CD4-positive, alpha-beta T cell treated with Interleukin-4 for 4 hours (primary cell): ENCODE measurements around the gene DEPP1.
A peak's percentile ranks its signal among the peaks of the same experiment; 100 is the strongest.
"Not testable (repeated sequence)": the region's sequence is repeated elsewhere in the genome, so short reads cannot be mapped to it uniquely, and the experiment has no call there.

ENCODE experiments used
- DNase-seq: peaks from one replicate; pipeline ENCODE4 v3.0.0-alpha.2; 2020

Gene DEPP1, protein sequence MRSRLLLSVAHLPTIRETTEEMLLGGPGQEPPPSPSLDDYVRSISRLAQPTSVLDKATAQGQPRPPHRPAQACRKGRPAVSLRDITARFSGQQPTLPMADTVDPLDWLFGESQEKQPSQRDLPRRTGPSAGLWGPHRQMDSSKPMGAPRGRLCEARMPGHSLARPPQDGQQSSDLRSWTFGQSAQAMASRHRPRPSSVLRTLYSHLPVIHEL

DNA sequence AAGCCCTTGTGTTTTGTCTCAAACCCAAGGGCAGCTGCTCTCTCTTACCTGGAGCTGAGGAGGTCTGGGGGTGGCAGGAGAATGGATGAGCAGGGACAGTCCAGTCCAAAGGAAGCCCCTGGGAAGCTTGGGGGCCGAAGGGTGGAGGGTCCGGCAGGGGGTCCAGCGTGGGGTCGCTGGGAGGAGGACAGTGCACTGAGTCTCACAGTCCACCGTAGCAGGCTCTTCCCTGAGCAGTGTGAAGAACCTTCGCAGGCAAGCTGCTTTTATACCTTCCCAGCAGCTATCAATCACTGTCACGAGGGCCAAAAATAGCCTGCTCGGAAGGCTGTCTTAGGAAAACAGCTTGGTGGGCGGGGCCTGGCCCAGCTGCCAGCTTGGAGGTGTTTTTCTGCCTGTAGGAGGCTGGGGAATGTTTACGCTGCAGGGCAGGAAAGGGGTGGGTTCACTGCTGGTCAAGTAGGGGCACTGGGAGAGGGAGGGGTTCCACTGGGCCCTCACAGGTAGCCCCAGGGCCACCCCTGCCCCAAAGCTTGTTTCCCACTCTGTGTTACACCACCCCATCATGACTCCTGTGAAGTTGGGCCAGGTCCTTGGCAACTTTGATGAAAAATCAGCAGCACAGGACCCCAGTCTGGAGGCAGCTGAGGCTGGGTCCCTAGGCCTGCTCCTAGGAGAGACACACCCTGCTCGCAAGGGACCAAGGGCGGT lies at the start of gene DEPP1:
Gene DEPP1 (minus strand): TSS at position 240 of the 711 bp plus-strand sequence. CDS start 779 bp downstream, outside the sequence.
- DNase-seq = no peak

DNA sequence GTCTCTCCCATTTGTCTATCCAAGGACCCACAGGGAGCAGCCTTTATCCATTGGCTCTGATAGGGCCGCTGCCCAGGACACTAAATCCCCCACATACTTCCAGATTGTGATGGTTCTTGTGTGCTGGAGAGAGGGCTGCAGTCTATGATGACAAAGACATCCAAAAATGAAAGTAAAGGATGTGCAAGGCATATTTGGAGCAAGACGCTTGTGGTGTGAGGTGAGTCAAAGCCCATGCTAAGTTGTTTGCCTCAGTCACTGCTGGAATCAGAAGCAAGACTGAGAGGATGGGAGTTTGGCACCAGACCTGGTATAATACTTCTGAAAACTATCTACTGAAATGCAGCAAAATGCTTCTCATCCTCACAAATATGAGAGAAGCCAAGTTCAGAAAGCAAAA lies 44.8 kb upstream of the DEPP1 start:
- DNase-seq = no peak

DNA sequence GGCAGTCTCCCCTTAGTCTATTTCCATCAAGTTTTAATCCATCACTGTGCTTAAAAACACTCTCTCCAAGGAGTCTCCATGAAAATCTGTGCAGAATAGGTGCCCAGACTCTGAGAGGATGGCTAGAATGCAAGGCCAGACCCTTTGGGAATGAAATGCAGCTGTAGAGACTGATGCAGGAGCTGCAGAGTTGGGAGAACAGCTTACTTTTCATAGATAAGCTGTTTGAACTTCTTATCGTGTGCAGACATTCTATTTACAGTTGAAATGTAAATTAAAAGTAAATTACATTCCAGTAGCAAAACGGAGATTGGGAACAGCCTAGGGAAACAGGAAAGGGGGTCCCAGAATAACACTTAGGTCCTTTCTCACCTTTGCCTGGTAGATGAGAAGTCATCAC lies 37.0 kb upstream of the DEPP1 start:
- no peak for DNase-seq

DNA sequence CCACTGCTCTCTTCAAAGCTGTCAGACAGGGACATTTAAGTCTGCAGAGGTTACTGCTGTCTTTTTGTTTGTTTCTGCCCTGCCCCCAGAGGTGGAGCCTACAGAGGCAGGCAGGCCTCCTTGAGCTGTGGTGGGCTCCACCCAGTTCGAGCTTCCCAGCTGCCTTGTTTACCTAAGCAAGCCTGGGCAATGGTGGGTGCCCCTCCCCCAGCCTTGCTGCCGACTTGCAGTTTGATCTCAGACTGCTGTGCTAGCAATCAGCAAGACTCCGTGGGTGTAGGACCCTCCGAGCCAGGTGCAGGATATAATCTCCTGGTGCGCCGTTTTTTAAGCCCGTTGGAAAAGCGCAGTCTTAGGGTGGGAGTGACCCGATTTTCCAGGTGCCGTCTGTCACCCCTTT lies 35.9 kb upstream of the DEPP1 start:
- not testable (repeated sequence) for DNase-seq

DNA sequence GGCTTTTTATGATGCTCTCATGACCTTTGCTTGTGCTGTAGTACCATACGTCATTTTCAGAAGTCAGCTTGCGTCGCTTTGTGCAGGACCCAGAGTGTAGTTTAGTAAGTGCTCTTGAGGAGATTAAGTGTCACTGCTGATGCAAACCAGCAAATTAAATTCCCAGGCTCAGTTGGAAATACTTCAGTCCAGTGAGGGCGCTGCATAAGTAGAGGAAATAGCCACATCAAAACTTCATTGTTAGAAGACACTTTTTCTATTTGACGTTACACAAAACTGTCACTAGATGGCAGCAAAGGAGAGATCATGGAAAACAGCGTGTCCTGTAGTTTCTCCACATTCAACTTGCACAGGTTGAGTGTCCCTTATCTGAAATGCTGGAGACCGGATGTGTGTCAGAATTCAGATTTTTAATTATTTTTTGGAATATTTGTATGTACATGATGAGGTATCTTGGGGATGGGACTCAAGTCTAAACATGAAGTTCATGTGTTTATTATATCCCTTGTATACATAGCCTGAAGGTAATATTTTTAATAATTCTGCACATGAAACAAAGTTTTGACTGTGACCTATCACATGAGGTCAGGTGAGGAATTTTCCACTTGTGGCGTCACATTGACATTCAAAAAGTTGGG lies 30.0 kb upstream of the DEPP1 start:
- peak; percentile 74 for DNase-seq

DNA sequence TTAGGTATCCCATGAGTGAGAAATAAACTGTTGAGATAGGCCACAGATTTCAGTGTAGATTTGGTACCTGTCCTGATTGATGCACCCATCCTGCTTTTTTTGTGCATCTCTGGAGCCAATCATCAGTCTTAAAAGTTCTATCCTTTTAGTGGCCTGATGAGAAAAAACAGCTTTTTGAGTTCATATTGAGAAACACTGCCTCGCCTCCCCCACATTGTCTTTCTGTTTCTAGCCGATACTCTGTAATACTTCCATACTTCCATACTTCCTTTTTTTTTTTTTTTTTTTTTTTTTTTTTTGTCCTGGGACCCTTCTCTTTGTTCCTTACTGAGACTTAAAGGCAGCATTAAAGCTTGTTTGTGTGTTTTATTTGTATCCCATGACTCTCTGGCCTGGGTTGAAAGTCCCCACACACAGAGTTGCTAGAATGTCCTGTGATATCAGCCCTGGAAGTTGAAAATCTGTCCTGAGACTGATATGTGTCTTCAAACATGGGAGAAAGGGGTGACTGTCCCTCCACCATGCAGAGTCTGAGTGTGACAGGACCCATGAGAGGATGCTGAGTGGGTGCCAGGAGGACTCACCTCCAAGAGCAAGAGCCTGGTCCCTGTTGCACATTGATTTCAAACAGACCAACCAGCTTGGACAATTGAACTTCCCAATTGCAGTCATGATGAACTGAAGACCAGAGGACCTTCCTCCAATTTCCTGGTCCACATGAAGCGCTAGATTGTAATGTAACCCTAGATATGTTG lies 27.8 kb upstream of the DEPP1 start:
- DNase-seq = no peak

DNA sequence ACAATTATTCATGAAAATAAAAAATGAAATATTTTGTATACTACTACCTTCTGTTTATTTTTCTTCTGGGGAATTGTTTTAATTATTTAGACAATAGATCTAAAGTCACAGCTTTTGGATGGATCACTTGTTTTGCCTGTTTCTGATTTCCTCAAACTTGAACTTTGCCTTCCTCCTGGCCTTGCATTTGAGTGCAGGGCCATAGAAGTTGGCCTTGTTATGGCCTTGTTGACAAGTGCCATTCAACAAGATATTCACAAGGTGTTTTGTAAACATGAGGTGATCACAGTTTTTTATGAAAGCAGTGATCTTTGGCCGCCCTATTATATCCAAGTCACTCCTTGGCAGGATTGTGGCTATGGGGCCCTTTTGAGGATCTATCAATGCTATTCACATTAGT lies 26.7 kb upstream of the DEPP1 start:
- DNase-seq = no peak

DNA sequence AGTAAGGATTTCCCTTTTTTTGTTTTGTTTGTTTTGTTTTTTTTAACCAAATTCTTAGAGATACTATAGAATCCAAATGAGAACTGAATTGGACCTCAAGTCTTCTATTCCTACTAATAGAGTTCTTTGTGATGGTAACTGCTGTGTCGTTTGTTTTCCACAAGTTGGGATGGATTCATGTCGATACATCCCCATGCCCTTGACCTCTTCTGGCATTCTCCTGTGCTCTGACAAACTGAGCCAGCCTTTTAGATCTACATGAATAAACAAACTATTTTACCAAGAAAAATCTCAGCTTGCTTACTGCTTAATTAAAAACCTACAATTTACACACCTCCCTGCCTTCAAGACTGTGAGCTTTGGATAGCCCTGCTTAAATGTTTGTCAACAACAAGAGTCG lies 26.1 kb upstream of the DEPP1 start:
- DNase-seq = no peak

DNA sequence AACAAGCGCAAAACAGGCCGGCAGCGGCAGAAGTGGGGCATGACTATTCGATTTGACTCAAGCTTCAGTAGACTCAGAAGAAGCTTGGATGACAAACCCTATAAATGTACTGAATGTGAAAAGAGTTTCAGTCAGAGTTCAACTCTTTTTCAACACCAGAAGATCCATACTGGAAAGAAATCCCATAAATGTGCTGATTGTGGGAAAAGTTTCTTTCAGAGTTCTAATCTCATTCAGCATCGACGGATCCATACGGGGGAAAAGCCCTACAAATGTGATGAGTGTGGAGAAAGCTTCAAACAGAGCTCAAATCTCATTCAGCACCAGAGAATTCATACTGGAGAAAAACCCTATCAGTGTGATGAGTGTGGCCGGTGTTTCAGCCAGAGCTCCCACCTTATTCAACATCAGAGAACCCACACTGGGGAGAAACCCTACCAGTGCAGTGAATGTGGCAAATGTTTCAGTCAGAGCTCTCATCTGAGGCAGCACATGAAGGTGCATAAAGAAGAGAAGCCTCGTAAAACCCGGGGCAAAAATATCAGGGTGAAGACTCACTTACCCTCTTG lies 24.9 kb upstream of the DEPP1 start:
- DNase-seq = no peak

DNA sequence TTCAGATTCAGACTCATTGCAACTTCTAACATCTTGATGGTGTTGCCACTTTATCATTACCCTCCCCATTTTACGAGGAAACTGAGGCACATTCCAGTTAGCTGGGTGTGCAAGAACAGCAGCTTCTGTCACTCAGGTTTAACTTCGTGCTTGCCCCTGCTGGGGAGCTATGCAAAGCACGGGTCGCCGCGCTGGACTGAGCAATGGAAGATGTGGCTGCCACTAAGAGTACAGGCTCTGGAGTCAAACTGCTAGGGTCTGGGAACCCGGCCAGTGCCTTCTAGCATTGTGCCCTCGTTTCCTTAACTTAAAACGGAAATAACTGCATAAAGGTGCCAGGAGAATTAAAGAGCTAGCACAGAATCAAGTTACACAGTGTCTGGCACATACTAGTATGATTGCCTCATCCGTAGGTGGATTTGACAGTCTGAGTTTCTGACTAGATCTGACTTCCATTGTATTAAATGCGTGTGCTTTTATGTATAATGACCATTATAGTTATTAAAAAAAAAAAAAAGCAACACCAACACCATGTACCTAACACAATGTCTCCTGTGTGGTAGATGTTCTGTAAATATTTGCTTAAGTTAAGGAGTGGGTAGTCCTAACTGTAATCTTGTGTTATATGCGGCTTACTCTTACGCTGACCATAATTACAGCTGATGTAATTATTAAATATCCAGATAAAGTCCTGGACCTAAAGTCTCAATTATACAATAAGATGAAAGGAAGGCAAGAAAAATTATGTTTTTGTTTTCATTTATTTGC lies 23.0 kb upstream of the DEPP1 start:
- DNase-seq = peak; percentile 43

DNA sequence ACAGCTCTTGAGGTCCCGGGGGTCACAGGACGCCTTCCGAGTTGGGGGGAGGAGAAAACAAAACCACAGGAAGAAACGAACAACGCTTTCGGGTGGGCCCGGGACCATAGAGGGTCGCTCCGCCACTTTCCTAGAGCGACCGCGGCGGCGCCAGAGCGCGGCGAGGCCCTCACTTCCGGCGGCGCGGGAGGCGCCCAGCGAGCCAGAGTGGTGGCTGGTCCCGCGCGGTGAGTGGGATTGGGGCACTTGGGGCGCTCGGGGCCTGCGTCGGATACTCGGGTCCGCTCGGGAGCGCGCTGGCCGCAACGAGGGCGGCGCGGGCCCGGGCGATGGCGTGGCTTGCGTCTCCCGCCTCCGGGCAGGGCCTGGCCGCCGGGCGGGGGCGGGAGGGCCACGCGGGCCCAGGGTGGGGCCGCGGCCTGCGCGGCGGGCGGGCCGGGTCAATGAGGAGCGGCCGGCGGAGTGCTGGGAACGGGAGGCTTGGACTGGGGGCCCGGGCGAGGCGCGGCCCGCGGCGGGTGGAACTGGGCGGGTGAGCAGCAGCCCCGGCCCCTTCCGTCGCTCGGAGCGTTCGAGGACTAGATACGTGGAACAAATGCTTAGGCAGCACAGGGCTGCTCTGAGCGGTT lies 22.3 kb upstream of the DEPP1 start, which contains the start of gene ZNF22:
Gene ZNF22 (plus strand): TSS at position 172 of the 629 bp plus-strand sequence. CDS start 2,446 bp downstream, outside the sequence.
- peak; percentile 72 for DNase-seq

DNA sequence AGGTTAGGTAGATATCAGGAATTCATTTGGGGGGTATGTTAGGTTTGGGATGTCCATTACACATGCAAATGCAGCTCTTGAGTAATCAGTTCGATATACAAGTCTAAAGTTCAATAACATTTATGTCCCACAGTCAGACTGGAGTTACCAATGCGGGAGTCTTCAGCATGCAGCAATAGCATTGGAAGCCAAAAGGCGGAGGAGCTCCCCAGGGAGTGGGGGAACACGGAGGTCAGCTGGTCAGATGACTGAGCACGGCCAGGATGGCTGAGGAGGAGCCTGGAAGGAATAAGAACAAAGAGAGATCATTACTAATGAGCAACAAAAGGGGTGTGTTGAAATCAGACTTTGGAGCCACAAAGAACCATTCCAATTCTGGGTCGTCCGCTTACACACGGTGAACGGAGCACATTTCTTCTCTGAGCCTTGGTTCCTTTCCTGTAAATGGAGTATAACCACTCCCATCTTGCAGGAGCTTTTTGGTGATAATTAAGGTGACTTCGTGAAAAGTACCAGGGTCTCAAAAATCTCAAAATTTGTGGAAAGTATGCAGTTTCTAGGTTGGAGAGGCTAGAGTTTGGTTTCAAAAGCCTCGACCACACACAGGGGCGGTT lies 21.6 kb upstream of the DEPP1 start:
- no peak for DNase-seq

DNA sequence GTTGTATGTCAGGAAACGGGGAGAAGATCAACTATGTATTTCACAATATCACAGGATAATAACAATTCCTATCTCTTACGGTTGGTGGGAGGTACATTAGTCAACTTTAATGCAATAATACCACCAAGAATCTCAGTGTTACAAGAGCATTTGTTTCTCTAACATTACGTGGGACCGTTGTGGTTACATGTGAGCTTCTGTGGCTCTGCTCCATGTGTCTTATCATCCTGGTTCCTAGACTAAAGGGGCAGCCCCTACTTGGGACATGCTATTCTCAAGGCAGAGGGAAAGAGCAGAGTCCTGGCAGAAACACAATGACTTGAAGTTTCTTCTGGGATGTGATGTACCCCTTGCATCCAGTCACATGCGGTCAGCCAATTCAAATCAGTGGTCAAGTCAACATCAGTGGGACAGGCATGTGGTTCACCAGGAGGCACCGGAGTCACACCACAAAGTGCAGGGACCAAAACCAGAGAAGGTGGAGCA lies 19.6 kb upstream of the DEPP1 start:
- no peak for DNase-seq

DNA sequence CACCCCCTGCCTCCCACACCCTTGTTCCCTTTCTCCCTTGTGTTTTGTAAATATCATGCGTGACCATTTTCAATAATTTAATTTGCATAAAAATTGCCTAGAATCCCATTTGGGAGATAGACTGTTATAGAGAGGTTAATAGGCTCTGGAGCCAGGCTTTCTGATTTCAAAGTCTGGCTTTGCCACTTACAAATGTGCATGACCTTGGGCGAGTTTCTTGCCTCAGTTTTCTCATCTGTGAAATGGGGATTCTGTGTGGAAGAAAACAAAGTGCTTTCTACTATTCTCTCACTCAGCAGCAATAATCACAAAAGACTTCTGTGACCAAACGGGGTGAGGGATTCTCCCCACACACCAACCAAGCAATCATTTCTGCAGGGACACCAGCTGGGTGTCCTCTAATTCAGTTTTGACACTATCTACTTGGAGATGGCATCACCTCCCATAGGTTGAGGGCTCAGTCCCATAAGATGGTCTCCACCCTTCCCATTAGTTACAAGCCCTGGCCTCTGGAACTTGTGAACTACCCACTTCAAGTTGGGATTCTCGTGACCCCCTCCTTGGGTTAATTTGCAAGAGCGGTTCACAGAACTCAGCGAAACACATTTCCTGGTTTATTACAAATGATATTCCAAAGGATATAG lies 18.6 kb upstream of the DEPP1 start:
- no peak for DNase-seq

DNA sequence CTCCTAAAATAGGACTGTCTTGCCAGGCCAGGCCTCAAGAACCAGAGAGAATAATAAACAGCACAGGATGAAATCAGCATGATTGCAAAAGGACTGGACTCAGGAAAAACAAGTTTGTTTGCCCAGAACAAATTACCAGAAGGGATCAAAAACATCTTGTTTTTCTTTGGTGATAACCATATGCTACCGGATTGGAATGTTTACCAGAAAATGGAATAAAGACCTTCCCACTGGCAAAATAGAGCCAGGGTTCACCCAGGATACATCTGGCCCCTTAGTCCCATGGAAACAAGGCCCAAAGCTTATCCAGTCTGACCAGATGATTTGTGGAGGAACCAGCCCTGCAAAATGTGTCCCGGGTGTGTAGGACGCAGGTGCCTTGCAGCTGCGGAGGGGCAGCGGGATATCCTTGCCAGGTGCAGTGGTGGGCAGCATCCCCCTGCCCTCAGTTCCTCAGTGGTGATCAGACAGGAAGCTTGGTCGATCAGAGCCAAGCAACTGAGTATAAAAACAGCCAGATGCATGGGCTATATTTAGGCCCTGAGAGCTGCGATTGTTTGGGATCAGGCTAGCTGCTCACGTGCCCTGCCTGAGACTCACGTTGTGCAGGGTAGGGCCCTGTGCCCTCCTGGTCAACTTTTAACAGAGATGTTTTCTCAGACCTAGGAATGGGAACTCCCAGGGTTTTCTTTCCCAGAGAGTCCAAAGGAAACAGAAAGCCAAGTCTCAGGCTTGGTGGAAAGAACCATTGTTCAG lies 17.5 kb upstream of the DEPP1 start:
- no peak for DNase-seq

DNA sequence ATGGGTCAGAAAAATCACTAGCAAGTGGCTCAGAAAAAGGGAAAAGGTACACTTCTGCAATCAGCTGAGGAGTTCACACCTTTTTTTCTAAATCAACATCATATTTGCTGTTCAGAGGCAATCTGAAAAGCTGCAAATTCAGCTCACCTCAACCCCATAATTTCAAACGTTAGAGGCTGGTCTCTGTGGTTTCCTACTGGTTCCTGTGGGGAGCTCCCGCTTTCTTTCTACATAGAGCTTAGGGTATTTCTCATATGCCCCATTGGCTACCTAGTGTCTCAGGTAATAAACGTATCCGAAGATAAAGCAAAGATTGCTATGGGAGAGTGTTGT lies 16.9 kb upstream of the DEPP1 start:
- no peak for DNase-seq

DNA sequence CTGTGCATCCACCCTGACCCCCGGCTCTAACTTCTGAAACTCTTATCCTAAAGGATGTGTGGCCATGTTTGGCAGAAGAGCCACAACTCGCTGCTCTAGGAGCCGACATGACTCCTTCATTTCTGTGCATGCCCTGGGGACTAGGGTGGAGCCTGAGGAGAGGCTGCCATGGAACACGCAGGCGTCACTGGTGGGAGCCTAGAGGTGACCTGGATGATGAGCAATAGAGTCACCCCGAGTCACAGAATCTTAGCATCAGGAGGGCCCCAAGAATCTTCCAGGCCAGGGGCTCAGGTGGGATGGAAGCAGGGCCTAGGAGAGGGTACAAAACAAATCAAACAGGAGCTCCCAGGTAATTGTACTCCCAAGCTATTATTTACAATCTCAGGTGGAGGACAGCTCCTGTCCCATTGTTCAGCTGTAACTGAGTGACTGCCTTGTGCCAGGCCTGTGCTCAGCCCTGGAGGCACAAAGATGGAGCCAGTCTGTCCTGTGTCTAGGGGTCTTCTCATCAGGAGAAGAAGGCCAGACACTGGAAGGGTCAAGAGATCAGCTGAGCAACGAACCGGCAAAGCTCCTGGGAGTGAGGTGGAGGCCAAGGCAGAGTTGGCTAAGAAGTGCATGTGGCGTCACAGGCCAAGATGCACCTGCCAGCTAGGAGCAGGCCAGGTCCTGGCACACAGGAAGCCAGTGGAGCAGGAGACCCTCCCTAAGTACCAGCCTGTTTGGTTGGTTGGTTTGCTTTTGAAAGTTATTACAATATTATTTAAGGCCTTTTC lies 16.3 kb upstream of the DEPP1 start:
- no peak for DNase-seq

DNA sequence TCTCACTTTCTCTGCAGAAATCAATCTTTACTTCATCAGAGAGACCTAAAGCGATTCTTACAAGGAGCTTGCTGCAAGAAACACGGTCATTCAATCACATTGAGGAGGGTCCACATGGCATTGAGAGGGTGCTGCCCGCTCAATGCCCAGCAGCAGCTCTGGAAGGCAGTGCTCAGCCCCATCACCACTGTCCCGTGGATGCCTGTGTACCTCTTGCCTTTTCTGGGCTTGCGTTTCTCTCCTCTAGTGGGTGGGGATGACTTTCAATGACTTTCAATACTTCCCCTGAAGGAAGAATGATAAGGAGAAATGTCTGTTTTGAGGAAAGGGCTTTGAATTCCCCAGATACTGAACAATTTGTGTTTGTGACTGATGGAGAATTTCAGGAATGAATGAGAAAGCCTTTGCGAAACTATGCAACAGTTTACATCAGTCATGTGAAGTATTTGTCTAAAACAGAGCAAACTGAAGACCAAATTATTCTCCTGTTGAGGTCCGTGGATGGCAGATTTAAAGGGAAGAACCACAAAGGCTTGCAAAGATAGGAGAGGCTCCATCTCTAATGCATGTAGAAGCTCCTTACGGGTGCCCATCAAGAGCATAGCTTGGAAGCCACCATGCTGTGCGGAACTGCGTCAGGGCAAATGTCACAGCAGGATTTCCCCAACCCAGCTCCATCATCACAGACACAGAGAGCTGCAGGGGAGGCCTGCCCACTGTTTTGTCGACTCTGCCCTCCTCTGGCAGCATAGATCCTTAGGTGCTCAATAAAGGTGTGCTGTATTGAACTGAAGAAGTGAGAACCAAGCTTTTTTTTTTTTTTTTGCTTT lies 15.5 kb upstream of the DEPP1 start:
- no peak for DNase-seq
